Breast epithelium (tissue), 4 donors: Measurements from ENCODE around the gene CST4. TPM values are rescaled to one million over a fixed set of nuclear protein-coding genes. Genes with fewer than 3 reads are reported as not detected.
"Not testable (repeated sequence)": the region's sequence is repeated elsewhere in the genome, so short reads cannot be mapped to it uniquely, and the experiment has no call there.

Experiments used
- DNase-seq, 2 donors: peaks; one replicate each; pipeline ENCODE4 v3.0.0-alpha.2; 2019; ENCODE audit warnings: low spot score in 2 of 2
- H3K27ac ChIP-seq, 2 donors: fragments of 200-600 bp; sonication (generic) in 1 of 2; one replicate each; pipeline ENCODE4 v1.5.1; 2016 to 2019; ENCODE audit warnings: mild to moderate bottlenecking in 1 of 2
- H3K27me3 ChIP-seq, 2 donors: fragments of 200-600 bp; sonication (generic) in 1 of 2; one replicate each; pipeline versions ENCODE4 v1.5.1 to v1.6.0; 2017 to 2019; ENCODE audit warnings: control low read depth in 1 of 2, mild to moderate bottlenecking in 1 of 2
- H3K36me3 ChIP-seq: fragments of 200-600 bp; one replicate; pipeline ENCODE4 v1.5.1; 2019
- H3K4me1 ChIP-seq, 2 donors: fragments of 200-600 bp; sonication (generic); one replicate each; pipeline ENCODE4 v1.5.1; 2016 to 2019; ENCODE audit warnings: control low read depth in 1 of 2
- H3K4me3 ChIP-seq, 3 donors: fragments of 200-600 bp; sonication (generic); 1 replicate in 2 of 3; 2 replicates in 1 of 3; pipeline ENCODE4 v1.5.1; 2016 to 2019; ENCODE audit warnings: mild to moderate bottlenecking in 3 of 3, moderate library complexity in 2 of 3
- H3K9me3 ChIP-seq, 2 donors: fragments of 200-600 bp; sonication (generic) in 1 of 2; one replicate each; pipeline ENCODE4 v1.5.1; 2016 to 2019; ENCODE audit warnings: control low read depth in 1 of 2
- CTCF ChIP-seq, 3 donors: fragments of 450-650 bp; IDR thresholded peaks; one replicate each; pipeline ENCODE4 v1.5.1; 2016 to 2017; ENCODE audit warnings: antibody characterized with exemption in 3 of 3, mild to moderate bottlenecking in 3 of 3, moderate library complexity in 3 of 3
- POLR2A ChIP-seq: fragments of 450-650 bp; IDR thresholded peaks from one replicate; pipeline ENCODE4 v1.6.1; 2016; ENCODE audit warnings: antibody characterized with exemption, mild to moderate bottlenecking, moderate library complexity
- POLR2AphosphoS5 ChIP-seq, 3 donors: sonication (generic); formaldehyde crosslinking; IDR thresholded peaks; one replicate each; pipeline ENCODE4 v1.6.1; 2017; ENCODE audit warnings: antibody characterized with exemption in 3 of 3
- intact Hi-C: fragments of 100-400 bp; cut with DNase I; formaldehyde crosslinking; loops from one replicate; pipeline ENCODE4 v1.15.1; 2023; ENCODE audit warnings: low total_unique reads
- total RNA-seq, 3 donors: library from RNA; depleted of rRNA; stranded (reverse); fragments of >200 nt; gene quantifications; one replicate each; pipeline ENCODE4 v1.1.0, GENCODE V29; 2016

CST4 gene, protein sequence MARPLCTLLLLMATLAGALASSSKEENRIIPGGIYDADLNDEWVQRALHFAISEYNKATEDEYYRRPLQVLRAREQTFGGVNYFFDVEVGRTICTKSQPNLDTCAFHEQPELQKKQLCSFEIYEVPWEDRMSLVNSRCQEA
- not detected for total RNA-seq

- H3K9me3 ChIP-seq, H3K4me1 ChIP-seq, DNase-seq, H3K36me3 ChIP-seq, H3K27me3 ChIP-seq, H3K4me3 ChIP-seq, H3K27ac ChIP-seq, intact Hi-C loops: not testable (repeated sequence)
Observed at GRCh38 chr20:23688684-23689398, at the start of gene CST4. Gene CST4, minus strand, starts transcription at chr20:23689038. Its CDS starts 69 bp downstream, at chr20:23688969.

- H3K27me3 ChIP-seq, DNase-seq, intact Hi-C loops, H3K27ac ChIP-seq, H3K4me3 ChIP-seq, H3K36me3 ChIP-seq, H3K4me1 ChIP-seq, H3K9me3 ChIP-seq: not testable (repeated sequence)
Observed at GRCh38 chr20:23735391-23735790, 46.6 kb upstream of the CST4 start.

- H3K4me3 ChIP-seq, DNase-seq, H3K4me1 ChIP-seq, H3K9me3 ChIP-seq, H3K27ac ChIP-seq, intact Hi-C loops, H3K36me3 ChIP-seq, H3K27me3 ChIP-seq: not testable (repeated sequence)
Observed at GRCh38 chr20:23734949-23735348, 46.1 kb upstream of the CST4 start.

DNA sequence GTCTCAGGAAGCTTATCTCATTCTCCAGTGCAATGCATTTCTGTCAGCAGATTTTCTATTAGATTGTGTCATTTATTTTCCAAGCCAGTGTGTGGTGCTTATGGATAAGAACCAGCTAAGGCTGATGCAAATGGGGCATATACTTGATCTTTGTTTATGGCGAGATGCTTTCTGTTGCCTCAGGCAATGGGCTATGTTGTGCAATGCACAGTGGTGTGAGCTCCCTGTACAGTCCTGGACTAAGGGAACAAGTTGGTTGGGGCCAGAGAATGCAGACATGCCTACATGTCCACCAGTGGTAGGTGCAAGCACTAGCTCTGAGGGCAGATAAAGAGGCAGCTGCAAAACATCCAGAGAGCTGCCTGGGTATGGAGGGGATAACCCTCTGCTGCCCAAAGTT lies 45.6 kb upstream of the CST4 start:
- H3K36me3 ChIP-seq, intact Hi-C loops, H3K9me3 ChIP-seq, H3K4me3 ChIP-seq, H3K27me3 ChIP-seq, H3K27ac ChIP-seq, DNase-seq, H3K4me1 ChIP-seq: not testable (repeated sequence)

- Histone ChIP-seq H3K27ac (no peak overlapping the region), H3K4me1 (no peaks in the 10 kb centered on the region), H3K36me3 (no peaks in the 10 kb centered on the region), H3K27me3 (no peaks in the 10 kb centered on the region), H3K9me3 (no peaks in the 10 kb centered on the region), H3K4me3 (no peak overlapping the region)
- TF ChIP-seq POLR2AphosphoS5 (IDR thresholded peaks at IDR 0.05) (no peak), POLR2A (no peak), CTCF (IDR thresholded peaks at IDR 0.05) (no peak)
- intact Hi-C loops: no loop called here
- DNase-seq: no peak
Observed at GRCh38 chr20:23727016-23727415, 38.2 kb upstream of the CST4 start.

DNA sequence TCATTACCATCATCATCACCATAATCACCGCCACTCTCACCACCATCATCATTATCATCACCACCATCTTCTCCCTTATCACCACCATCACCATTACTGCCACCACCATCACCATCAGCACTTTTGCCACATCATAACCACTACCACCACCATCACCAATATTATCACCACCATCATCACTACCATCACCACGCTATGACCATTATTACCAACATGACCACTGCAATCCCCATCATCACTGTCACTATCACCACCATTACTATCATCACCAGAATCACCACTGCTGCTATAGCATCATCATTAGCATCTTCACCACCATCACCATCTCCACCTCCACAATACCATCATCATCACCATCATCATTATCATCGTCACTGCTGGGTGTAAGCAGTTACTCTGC lies 36.3 kb upstream of the CST4 start:
- no peak for DNase-seq
- no peak overlapping the region for H3K27ac ChIP-seq

GRCh38 chr20:23723659-23724307 lies 34.9 kb upstream of the CST4 start:
- H3K27me3 ChIP-seq, DNase-seq, intact Hi-C loops: not testable (repeated sequence)

More for the DNA sequence above, 36.3 kb upstream of the CST4 start:
- Histone ChIP-seq H3K4me3 (no peak overlapping the region), H3K9me3 (no peaks in the 10 kb centered on the region), H3K4me1 (no peaks in the 10 kb centered on the region), H3K36me3 (no peaks in the 10 kb centered on the region), H3K27me3 (no peaks in the 10 kb centered on the region)
- intact Hi-C loops: no loop called here
- TF ChIP-seq CTCF (IDR thresholded peaks at IDR 0.05) (no peak), POLR2AphosphoS5 (IDR thresholded peaks at IDR 0.05) (no peak), POLR2A (no peak)

DNA sequence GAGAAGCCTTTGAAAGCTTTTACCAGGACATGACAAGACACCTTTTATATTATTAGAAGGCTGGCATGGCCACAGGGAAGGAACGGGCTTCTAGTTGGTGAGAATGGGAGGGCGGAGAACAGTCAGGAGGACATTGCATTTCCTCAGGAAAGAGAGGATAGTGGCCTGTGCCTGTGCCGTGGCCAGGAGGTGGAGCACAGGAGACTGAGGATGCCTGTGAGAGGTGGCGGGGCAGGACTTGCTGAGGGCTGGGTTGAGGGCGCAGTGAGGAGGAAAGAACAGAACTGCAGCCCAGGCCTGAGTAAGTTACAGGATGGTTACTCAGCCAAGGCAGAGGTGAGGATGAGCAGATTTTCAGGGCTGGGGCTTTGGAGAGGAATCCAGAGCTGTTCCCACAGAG lies 34.0 kb upstream of the CST4 start:
- H3K4me3 ChIP-seq, H3K27ac ChIP-seq, H3K27me3 ChIP-seq, H3K4me1 ChIP-seq, DNase-seq, intact Hi-C loops, H3K36me3 ChIP-seq, H3K9me3 ChIP-seq: not testable (repeated sequence)

More at GRCh38 chr20:23723659-23724307, 34.9 kb upstream of the CST4 start:
- H3K36me3 ChIP-seq, H3K4me1 ChIP-seq, H3K27ac ChIP-seq, H3K9me3 ChIP-seq, H3K4me3 ChIP-seq: not testable (repeated sequence)
